EL (cell line): ENCODE results near the gene HRK.

ENCODE experiments used
- DNase-seq: peaks from one replicate; pipeline ENCODE4 v3.0.0-alpha.2; 2016

The HRK gene

DNA sequence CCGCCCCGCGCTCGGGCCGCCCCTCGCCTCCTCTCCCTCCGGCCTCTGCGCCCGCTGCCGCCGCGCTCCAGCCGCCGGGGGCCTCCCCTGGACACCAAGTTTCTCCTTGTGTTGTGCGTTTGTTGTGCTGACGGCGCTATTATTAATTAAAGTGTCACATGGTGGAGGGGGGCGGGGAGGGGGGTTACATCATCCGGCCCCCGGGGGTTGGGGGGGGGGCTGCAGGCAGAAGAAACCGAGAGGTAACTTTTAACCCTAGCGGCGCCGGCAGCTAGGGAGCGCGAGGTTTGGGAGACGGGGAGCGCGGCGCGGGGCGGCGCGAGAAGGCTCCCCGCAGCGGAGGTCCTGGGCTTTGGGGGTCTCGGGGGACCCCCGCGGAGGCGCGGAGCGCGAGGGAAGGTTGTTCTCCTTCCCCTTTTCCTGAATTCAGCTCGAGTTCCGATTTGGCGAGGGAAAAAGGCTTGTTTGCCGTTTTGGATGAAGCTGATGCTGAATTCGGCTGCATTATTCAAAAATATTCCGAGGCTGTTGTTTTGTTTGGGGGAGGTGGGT, at the start of gene HRK:
TSS of gene HRK (minus strand) at position 117 of the 552 bp plus-strand sequence. CDS start 134 bp downstream, outside the sequence.
- no peak for DNase-seq

DNA sequence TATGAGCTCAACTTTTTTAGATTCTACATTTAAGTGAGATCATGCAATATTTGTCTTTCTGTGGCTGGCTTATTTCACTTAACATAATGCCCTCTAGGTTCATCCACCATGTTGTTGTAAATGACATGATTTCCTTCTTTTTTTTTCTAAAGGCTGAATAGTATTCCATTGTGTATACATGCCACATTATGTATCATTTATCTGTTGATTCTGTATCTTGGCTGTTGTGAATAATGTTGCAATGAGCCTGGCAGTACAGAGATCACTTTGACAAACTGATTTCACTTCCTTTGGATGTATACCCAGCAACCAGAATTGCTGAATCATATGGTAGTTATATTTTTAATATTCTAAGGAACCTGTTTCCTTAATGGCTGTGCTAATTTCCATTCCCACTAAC, 48.6 kb upstream of the HRK start:
- no peak for DNase-seq

- DNase-seq = no peak
These were observed 47.3 kb upstream of the HRK start for GRCh38 chr12:116928504-116928903.

DNA sequence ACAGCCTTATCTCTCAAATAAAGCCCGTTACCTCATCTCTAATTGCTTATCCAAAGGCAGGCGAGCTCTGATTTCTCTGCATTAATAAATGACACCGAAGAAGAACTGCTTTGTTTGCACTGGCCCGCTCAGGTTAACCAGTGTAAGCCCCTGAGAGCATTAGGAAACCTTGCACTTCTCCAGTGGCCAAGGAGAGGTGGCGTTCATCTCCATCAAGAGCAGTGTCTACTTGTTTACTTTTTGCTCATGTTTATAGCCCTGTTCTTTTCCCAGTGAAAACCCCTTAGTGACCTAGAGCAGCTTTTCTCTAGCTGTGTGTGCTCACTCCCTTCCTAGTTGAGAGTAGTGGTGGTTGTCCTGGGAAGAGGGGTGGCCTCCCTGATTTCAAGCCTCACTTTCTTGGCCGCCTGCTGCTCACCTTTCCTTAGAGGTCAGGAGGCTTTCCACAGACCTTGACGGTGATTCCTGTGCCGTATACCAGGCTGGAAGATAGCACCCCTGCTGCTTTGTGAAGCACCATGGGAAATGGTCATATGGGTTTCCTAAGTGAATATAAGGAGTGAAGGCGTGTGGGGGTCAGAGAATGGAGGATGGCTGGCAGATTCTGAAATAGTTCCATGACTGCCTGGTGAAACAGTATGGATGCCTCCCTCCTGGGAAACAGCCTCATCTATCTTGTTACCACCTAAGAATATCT, 46.2 kb upstream of the HRK start:
- no peak for DNase-seq

- no peak for DNase-seq
These were observed 45.3 kb upstream of the HRK start for GRCh38 chr12:116926283-116927243.

- peak; percentile 84 for DNase-seq
These were observed 43.6 kb upstream of the HRK start for GRCh38 chr12:116924558-116925453.

DNA sequence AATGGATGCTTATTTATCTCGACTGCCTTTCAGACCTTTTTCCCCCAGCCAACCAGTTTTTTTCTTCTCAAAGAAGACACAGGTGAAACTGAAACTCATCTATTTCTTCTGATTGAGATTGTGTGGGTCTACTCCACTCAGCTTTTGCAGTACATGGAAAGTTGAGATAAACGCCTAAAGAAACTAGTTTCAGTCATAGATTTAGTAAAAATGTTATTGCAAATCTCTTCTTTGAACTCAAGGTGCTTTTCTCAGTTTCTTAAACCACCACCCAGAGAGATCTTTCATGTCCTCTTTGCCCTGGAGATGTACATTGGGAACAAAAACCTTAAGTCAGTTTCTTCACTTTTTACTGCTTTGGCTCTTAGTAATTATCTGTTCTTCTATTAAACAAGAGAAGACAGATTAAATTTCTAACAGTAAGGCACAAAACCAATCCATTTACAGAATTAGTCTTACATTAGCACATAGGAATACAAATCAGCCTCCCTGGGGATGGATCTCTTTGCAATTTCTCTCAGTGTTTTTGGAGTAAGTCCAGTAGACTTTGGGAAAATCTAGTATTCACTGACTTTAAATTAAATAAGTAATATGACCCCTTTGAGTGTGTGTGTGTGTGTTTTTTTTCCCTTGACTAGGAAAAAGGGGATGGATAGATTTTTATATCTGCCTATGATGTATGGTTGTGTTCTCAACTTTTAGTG, 41.1 kb upstream of the HRK start:
- no peak for DNase-seq

DNA sequence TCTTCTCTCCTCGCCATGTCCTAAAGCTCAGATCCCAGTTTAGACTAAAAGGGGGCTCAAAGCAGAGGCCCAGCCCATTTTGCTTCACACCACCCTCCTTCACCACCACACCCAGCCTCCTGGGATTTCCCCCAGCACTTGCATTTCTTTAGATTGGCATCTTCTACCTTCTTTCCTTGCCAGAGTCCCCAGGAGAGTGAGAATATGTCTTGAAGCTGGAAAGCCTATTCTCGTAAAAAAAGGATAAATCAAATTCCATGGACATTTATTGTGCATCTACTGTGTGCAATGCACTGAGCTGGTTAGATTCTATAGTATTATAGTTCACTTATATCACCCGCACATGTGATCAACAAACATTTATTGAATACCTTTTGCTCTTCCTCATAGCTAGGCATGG, 39.7 kb upstream of the HRK start:
- DNase-seq = no peak

GRCh38 chr12:116919706-116920485, 38.7 kb upstream of the HRK start:
- DNase-seq = no peak

- DNase-seq = no peak
These were observed 38.0 kb upstream of the HRK start for GRCh38 chr12:116919247-116919661.

DNA sequence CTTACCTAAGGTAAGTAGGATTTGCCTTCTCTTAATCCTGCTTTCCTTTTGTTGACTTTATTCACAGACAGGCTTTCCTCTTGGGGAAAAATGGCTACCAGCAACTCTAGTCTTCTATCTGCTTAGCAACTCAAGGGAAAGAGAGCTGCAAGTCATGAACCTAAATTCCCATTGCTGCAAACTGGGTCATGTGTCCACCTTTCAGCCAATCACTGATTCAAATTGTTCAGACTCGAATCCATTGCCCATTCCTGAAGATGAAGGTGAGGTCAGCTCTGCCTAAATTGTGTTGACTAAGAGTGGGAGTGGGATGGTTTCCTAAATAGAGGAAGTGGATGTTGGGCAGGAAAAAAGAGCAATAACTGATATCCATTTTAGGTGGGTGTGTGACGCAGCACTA, 37.2 kb upstream of the HRK start:
- no peak for DNase-seq

GRCh38 chr12:116916714-116917114, 35.5 kb upstream of the HRK start:
- peak; percentile 74 for DNase-seq

GRCh38 chr12:116916122-116916521, 34.9 kb upstream of the HRK start:
- DNase-seq = peak; percentile 59

- DNase-seq = no peak
These were observed 34.1 kb upstream of the HRK start for GRCh38 chr12:116915326-116915725.

DNA sequence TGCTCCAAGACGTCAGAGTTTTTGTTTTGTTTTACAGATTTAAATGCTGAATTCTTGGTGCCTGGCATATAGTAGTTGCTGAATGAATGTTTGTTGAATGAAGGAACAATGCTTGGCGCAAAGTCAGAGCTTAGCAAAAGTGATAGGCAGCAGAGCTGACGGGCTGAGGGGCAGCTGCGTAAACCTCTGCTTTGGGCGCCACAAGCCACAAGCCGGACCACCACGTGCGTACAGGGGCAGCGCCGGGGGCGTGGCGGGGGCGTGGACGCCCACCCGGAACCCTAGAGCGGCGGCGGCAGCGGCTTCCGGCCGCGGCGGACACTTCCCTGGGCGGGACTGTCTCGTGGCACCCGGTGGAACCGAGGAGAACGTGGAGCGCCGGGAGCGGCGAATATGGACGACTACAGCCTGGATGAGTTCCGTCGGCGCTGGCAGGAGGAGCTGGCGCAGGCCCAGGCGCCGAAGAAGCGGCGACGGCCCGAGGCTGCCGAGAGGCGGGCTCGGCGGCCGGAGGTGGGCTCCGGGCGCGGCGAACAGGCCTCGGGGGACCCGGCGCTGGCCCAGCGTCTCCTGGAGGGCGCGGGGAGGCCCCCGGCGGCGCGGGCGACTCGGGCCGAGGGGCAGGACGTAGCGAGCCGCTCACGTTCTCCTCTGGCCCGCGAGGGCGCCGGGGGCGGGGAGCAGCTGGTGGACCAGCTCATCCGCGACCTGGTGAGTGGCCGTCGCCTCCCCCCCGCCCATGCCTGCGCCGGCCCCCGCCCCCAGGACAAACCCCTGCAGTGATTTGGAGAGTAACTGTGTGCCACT, 29.6 kb upstream of the HRK start, which contains the start of gene FBXW8:
TSS of gene FBXW8 (plus strand) at position 306 of the 807 bp plus-strand sequence. CDS start at position 394, 88 bp downstream.
- peak; percentile 80 for DNase-seq

DNA sequence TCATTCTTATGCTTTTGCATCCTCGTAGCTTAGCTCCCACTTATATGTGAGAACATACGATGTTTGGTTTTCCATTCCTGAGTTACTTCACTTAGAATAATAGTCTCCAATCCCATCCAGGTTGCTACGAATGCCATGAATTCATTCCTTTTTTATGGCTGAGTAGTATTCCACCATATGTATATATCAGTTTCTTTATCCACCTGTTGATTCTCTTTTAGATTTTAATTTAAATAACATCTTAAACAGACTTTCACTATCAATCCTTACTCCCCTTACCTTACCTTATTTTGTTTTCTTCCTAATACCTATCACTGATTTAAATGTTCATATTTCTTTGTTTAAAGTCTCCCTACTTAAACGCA, 29.0 kb upstream of the HRK start:
- no peak for DNase-seq

- no peak for DNase-seq
These were observed 25.0 kb upstream of the HRK start for GRCh38 chr12:116906285-116906684.

GRCh38 chr12:116903818-116904217, 22.6 kb upstream of the HRK start:
- DNase-seq = no peak

GRCh38 chr12:116901612-116902011, 20.4 kb upstream of the HRK start:
- DNase-seq = no peak

DNA sequence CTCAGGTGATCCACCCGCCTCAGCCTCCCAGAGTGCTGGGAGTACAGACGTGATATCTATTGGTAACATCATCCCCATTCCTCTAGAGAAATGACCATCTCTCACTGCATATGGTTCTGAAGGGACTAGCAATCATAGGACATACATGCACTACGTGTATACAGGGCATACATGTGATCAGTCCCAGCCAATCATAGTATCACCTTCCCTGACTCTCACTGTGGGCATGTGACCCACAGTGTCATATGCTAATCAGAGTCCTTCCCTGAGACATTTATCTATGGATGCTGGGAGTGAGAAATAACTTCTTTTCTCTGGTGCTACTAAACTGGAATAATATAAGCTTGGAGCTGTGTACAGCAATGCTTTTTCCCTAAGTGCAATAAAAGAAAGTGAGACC, 17.4 kb upstream of the HRK start:
- no peak for DNase-seq
